HG02623 (cell line): ENCODE data around the gene C6.

ENCODE experiments used
- ATAC-seq: cut with Tn5 transposase; IDR thresholded peaks from one replicate; pipeline ENCODE4 v1.9.1; 2021; ENCODE audit warnings: moderate library complexity; ENCODE audit not compliant: unreplicated experiment

Gene C6

GRCh38 chr5:41127967-41128690 lies 85.2 kb downstream of the C6 start:
- ATAC-seq = no peak

DNA sequence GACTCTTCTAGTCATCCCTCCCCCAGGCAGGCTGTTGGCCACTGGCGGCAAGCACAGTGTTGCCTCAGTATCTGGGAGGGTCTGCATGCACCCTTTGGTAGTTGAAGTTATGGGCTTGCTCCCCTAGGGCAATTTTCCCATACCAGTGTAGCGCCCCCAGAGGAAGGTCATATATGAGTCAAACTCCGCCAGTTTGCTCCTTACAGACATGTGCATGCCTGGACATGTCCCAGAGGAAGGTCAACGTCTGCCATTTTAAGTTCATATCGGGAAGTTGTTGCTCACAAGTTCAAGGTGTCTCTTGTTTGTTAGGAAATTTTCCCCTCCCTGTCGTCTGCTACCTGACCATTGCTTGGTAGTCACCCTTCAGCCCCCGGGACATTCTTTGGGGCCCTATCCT lies 90.9 kb downstream of the C6 start:
- ATAC-seq = no peak

DNA sequence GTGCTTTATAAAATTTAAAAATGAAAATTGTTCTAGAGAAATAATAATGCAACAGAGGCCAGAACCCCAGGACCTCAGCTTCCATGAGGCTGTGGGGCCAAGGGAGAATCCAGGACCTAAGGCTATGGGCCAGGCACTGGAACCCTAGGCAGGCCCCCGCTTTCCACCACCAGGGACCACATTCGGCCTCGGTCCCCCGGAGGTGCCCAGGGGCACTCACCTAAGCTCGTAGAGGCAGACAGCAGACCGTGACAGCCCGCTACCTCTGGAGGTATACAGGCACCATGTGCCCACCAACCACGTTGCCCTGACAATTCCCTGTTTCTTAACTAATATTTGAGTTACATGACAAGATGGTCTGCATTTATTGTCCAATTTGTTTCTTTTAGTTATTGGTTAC lies 92.7 kb downstream of the C6 start:
- ATAC-seq = no peak

DNA sequence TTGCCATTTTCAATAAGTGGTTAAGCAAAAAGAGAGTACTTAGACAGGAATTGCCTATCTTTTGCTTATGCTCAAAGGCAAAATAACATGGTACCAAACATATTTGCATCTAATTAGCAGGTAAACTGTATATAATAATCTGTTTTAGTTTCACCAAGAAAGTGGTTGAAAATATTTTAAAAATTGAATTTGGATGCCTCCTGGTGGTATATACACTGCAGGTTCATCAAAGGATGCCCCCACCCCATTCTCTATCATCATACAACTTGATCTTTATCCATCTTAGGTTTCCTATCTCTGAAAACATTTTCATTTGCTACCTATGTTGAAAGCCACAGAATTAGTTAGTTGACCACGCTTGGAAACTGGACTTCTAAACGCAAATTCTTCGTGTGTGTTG lies 95.2 kb downstream of the C6 start:
- ATAC-seq = no peak

DNA sequence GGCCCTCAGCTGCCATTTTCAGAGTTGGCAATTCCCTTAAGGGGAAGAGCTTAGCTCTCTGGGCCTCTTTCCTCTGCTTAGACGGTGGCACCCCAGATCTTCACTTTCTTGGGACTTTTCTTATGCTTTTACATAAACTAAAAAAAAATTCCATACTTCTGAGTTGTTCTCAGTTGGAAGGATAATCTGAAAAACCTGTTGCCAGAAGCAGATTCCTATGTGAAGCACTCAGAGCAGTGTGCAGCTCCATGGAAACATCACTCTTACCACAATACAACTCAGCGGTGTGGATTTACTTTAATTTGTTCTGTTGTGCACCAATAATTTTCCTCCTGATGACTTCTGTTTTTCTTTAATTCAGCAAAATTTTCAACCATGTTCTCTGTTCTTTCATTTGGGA lies 98.1 kb downstream of the C6 start:
- no peak for ATAC-seq

DNA sequence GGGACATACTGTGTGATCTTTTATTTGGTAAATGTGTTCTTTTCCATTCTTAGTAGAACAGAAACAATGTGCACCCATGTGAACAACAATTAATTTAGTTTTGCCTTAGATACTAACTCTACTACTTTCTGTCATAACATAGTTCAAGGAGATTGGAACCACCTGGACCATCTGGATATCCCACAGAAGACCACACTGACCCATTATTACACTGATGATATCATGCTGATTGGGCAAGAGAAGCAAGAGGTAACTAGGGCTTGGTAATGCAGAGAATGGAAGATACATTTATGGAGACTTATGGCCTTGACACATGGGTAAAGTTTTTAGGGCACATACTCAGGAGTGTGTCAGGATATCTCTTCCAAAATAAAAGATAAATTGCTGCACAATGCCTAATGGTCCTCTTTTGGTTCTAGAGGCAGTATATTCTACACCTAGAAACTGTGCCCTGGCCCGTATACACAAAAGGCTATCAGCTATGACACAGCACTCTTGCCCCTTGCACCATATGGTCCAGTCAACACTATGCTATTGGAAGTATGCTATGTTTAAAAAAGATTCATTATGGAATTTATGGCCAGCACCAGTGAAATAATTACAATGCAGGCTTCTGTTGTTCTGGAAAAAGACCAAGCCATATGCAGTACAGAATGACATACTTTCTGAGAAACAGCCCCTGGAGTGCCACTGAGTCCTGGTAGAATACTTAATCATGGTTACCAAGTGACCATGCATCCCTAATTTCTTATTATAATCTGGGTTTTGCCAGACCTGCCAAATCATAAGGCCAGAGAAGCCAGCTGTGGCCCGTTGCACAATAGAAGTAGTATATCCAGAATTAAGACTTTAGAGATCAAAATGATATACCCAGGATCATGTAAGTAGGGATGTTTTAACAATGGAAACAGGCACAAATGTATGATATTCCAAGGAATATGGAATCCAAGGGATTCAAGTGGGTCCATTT lies 100.6 kb downstream of the C6 start:
- no peak for ATAC-seq

GRCh38 chr5:41109186-41109585 lies 104.1 kb downstream of the C6 start:
- no peak for ATAC-seq

DNA sequence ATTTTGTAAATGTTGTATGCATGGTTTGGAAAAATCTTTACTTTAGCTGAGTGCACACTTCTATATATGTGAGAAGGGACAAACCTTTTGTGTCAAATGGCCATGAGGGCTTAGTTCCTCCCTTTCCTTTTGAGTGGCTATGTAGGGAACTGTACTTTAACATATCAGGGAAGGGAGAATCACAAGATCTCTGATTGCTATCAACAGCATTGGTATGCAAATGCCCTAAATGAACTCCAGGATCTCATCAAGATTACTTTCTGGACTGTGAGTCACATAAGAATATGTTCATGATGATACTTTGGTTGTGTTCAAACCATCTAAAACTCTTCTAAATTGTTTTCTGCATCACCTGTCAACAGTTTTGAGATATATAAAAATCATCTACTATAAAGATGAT lies 111.0 kb downstream of the C6 start:
- no peak for ATAC-seq

DNA sequence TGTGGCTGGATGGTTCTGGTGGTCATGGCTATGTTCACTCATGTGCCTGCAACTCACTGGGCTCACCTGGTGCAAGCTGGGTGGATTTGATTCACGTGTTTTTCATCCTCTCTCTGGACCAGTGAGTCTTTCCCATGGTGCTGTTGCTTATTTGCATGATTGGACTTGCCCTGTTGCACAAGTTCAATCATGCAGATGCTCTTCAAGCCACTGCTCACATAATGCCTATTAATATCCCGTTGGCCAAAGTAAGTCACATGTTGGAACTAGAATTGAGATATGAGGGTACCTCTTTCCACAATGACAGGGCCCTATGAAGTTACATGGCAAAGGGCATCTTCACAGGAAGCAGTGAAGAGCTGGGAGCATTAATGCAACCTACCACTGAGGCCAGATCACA lies 115.7 kb downstream of the C6 start:
- ATAC-seq = no peak

DNA sequence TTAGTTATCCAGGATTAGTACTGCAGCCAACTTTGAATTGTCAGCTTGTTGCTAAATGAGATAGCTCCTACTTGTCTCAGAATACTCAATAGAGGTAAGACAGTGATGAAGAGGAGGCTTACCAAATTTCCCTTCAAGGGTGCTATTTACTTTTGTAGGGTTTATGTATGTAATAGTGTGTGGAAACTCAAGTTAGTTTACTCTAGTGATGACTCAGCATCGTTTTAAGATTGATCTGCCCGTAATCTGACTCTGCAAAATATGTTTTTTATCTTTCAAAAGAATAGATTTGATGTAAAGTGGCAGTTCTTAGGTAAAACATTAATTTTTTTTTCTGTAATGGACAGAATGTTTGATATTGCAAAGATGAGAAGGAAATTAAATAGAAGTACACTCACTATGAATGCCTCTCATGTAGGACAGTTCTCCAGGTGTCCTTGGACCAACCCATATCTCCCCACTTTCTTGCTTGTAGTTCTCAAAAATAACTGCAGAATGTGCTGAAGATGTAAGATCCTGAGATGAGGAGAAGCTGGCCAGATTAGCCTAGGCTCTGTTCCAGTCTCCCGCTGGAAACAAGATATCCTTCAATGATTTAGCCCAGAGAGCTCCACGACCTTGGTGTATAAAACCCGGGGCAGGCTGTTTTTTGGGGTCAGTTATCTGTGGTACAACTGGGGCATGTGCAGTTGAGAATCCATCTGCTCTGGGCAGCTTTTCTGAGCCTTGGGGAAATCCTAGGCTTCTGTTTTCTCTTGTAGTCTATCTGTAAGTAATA lies 117.8 kb downstream of the C6 start:
- no peak for ATAC-seq

- ATAC-seq = no peak
These were observed 118.5 kb downstream of the C6 start for GRCh38 chr5:41094871-41095270.

DNA sequence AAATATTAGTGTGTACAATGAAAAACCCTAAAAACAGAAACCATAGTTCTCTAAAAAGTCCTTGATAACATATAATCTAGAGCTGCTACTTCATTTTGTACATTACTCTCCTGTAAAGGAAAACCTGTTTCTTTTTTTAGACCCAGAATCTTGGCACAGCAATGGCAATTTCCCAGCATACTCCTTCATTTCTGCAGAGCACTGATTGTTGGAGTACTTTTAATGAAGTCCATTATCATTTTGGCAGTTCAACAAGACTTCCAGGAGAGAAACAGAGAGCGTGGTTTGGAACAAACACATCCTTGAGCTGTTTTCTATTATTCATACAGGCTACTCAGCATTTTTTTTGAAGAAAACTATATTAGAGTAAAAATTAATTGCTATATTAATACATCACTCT lies 119.5 kb downstream of the C6 start:
- ATAC-seq = no peak
